Neuronal stem cell (in vitro differentiated cells): ENCODE measurements around the gene PLEKHA8.

Experiments used
- DNase-seq: peaks from one replicate; pipeline ENCODE4 v3.0.0-alpha.2; 2013; ENCODE audit warnings: low spot score
- H2AFZ ChIP-seq: one replicate; pipeline ENCODE4 v1.6.1; 2013; ENCODE audit warnings: mild to moderate bottlenecking, low read length, inconsistent platforms
- H2AK5ac ChIP-seq: 2 replicates; pipeline ENCODE4 v1.6.1; 2013; ENCODE audit warnings: low read depth, mild to moderate bottlenecking, inconsistent platforms, low read length, moderate library complexity, mixed read lengths
- H2BK120ac ChIP-seq: 2 replicates; pipeline ENCODE4 v1.6.1; 2013; ENCODE audit warnings: low read depth, mild to moderate bottlenecking, inconsistent platforms, low read length, moderate library complexity, mixed read lengths
- H2BK12ac ChIP-seq: one replicate; pipeline ENCODE4 v1.6.1; 2013; ENCODE audit warnings: low read length, inconsistent platforms
- H2BK15ac ChIP-seq: 2 replicates; pipeline ENCODE4 v1.6.1; 2013; ENCODE audit warnings: mild to moderate bottlenecking, low read length, inconsistent platforms, mixed read lengths
- H2BK5ac ChIP-seq: one replicate; pipeline ENCODE4 v1.6.1; 2013; ENCODE audit warnings: inconsistent platforms, mild to moderate bottlenecking, low read length, moderate library complexity
- H3K14ac ChIP-seq: one replicate; pipeline ENCODE4 v1.6.1; 2013; ENCODE audit warnings: low read length, inconsistent platforms
- H3K18ac ChIP-seq: 2 replicates; pipeline ENCODE4 v1.6.1; 2013; ENCODE audit warnings: low read length, inconsistent platforms
- H3K23ac ChIP-seq: 2 replicates; pipeline ENCODE4 v1.6.1; 2013; ENCODE audit warnings: low read depth, mild to moderate bottlenecking, mixed read lengths, low read length, inconsistent platforms; ENCODE audit not compliant: poor library complexity
- H3K27ac ChIP-seq: replicated peaks from 3 replicates; pipeline ENCODE4 v1.5.1; 2013; ENCODE audit warnings: low read length, inconsistent platforms
- H3K27me3 ChIP-seq, 3 experiments: 2 replicates each; pipeline ENCODE4 v1.6.1; 2013; ENCODE audit warnings: low read length in 3 of 3, mild to moderate bottlenecking in 2 of 3, inconsistent platforms in 1 of 3, low read depth in 1 of 3, mixed read lengths in 1 of 3, moderate library complexity in 1 of 3; ENCODE audit not compliant: control insufficient read depth in 3 of 3, insufficient read depth in 3 of 3
- H3K36me3 ChIP-seq, 2 donors: replicated peaks in 1 of 2; 2 replicates each; pipeline ENCODE4 v1.6.1; 2013; ENCODE audit warnings: low read length in 2 of 2; ENCODE audit not compliant: control insufficient read depth in 2 of 2, insufficient read depth in 2 of 2
- H3K4ac ChIP-seq: 2 replicates; pipeline ENCODE4 v1.6.1; 2013; ENCODE audit warnings: inconsistent platforms, mild to moderate bottlenecking, low read length, moderate library complexity
- H3K4me1 ChIP-seq, 2 donors: 1 replicate in 1 of 2; 2 replicates in 1 of 2; pipeline ENCODE4 v1.6.1; 2013; ENCODE audit warnings: low read length in 2 of 2, low read depth in 1 of 2; ENCODE audit not compliant: control insufficient read depth in 2 of 2, insufficient read depth in 1 of 2
- H3K4me2 ChIP-seq: one replicate; pipeline ENCODE4 v1.6.1; 2013; ENCODE audit warnings: mild to moderate bottlenecking, low read length, inconsistent platforms; ENCODE audit not compliant: insufficient read depth, poor library complexity, severe bottlenecking
- H3K4me3 ChIP-seq, 2 donors: 2 replicates each; pipeline ENCODE4 v1.5.1; 2013; ENCODE audit warnings: low read length in 2 of 2, mild to moderate bottlenecking in 2 of 2, inconsistent platforms in 1 of 2, moderate library complexity in 1 of 2
- H3K79me1 ChIP-seq: one replicate; pipeline ENCODE4 v1.6.1; 2013; ENCODE audit warnings: low read depth, mild to moderate bottlenecking, inconsistent platforms, low read length, moderate library complexity
- H3K9ac ChIP-seq: one replicate; pipeline ENCODE4 v1.6.1; 2013; ENCODE audit warnings: mild to moderate bottlenecking, low read depth, low read length, inconsistent platforms; ENCODE audit not compliant: poor library complexity
- H3K9me3 ChIP-seq, 2 donors: replicated peaks in 1 of 2; 2 replicates each; pipeline versions ENCODE3 to v1.6.1; 2013; ENCODE audit warnings: low read length in 2 of 2, mild to moderate bottlenecking in 2 of 2, inconsistent platforms in 1 of 2, low read depth in 1 of 2, mixed read lengths in 1 of 2, moderate library complexity in 1 of 2; ENCODE audit not compliant: control insufficient read depth in 2 of 2, insufficient read depth in 1 of 2
- H4K8ac ChIP-seq: one replicate; pipeline ENCODE4 v1.6.1; 2013; ENCODE audit warnings: low read depth, mild to moderate bottlenecking, inconsistent platforms, low read length, moderate library complexity
- H4K91ac ChIP-seq: one replicate; pipeline ENCODE4 v1.6.1; 2013; ENCODE audit warnings: low read length, low read depth, mild to moderate bottlenecking, inconsistent platforms; ENCODE audit not compliant: poor library complexity
- WGBS, 2 donors: extraction: QIAGEN DNeasy Blood & Tissue Kit; methylation state at CpG; one replicate each; pipeline ENCODE4 v1.1.7; 2013; ENCODE audit warnings: missing lambda C conversion rate in 2 of 2, mixed read lengths in 1 of 2; ENCODE audit not compliant: insufficient read length in 2 of 2, insufficient replicate concordance in 1 of 2; ENCODE audit errors: extremely low coverage in 2 of 2; 5-methylcytosine and 5-hydroxymethylcytosine counted together

PLEKHA8 gene

DNA sequence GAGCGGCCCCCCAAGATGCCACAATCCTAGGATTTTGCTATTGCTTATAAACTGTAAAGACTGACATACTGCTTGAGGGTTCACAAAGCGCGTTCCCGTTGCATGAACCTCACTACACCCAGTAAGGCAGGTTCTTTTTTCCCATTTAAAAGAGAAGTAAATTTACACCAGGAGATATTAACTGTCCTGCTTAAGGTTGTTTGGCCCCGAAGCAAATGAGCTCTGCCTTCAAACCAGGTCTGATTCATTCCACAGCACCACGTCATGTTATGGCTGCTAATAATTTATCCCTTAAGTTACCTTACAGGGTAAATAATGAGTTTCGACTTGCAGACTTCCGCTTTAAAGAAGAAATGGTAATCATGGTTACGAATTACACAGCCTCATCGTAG is 1.2 kb upstream of the PLEKHA8 start:
- whole genome bisulfite sequencing, 2 donors = no CpG with 5 or more reads among the region's 10 CpGs
- H3K18ac ChIP-seq = no peak overlapping the region
- H2BK15ac ChIP-seq = no peak overlapping the region
- no peaks in the 10 kb centered on the region for H3K27me3 ChIP-seq
- peaks cover 11 to 13% of the 10 kb centered on the region in 2 donors for H3K4me1 ChIP-seq
- no peak overlapping the region for H3K4ac ChIP-seq
- H4K8ac ChIP-seq = no peak overlapping the region
- no peak overlapping the region for H2BK12ac ChIP-seq
- no peak overlapping the region for H3K23ac ChIP-seq
- H3K79me1 ChIP-seq = peaks cover 5% of the 10 kb centered on the region
- H4K91ac ChIP-seq = no peak overlapping the region
- no peak for DNase-seq
- H3K36me3 ChIP-seq = no peaks in the 10 kb centered on the region
- no peak overlapping the region for H2AK5ac ChIP-seq
- no peaks in the 10 kb centered on the region for H3K9me3 ChIP-seq
- H3K14ac ChIP-seq = no peak overlapping the region
- peak overlapping the region; percentile 71 to 73 for H3K4me3 ChIP-seq
- no peak overlapping the region for H2BK5ac ChIP-seq
- H2BK120ac ChIP-seq = no peak overlapping the region
- H2AFZ ChIP-seq = peak overlapping the region; percentile 92
- H3K9ac ChIP-seq = no peak overlapping the region
- H3K4me2 ChIP-seq = peak overlapping the region; percentile 85
- no peak overlapping the region for H3K27ac ChIP-seq

DNA sequence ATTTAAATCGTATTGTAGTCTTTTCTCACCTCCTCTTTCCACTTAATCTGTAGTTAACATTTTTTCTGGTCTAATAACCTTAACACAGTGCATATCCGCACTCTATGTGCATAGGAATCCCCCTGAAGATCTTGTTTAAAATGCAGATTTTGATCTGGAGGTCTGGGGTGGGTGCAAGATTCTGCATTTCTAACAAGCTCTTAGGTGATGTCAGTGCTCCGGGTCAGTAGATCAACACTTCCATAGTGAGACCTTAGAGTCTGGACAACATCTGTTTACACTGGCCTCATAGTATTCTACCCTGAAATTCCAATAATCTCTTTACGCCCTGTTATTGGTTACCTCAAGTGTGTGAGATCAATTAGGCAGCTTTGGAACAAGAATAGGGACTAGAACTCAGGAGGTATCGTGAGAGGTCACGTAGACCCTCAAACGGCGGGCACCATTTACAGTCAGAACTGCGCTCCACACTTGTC is 434 bp upstream of the PLEKHA8 start:
- no peak for DNase-seq
- Histone ChIP-seq H2BK12ac (no peak overlapping the region), H3K14ac (no peak overlapping the region), H3K23ac (no peak overlapping the region), H3K27me3 (no peaks in the 10 kb centered on the region), H3K4ac (no peak overlapping the region), H3K27ac (no peak overlapping the region), H3K18ac (no peak overlapping the region), H3K9ac (peak overlapping the region; percentile 45), H2AFZ (peak overlapping the region; percentile 92), H4K8ac (no peak overlapping the region), H3K4me2 (peak overlapping the region; percentile 67), H3K79me1 (peaks cover 9% of the 10 kb centered on the region), H2BK5ac (no peak overlapping the region), H2BK120ac (no peak overlapping the region), H3K9me3 (no peaks in the 10 kb centered on the region), H4K91ac (no peak overlapping the region), H3K4me3 (peak overlapping the region; percentile 71 to 73), H2AK5ac (no peak overlapping the region), H3K36me3 (peaks cover 0 to 3% of the 10 kb centered on the region in 2 donors), H2BK15ac (no peak overlapping the region), H3K4me1 (peaks cover 11 to 13% of the 10 kb centered on the region in 2 donors)
- WGBS, 2 donors = no CpG with 5 or more reads among the region's 9 CpGs

DNA sequence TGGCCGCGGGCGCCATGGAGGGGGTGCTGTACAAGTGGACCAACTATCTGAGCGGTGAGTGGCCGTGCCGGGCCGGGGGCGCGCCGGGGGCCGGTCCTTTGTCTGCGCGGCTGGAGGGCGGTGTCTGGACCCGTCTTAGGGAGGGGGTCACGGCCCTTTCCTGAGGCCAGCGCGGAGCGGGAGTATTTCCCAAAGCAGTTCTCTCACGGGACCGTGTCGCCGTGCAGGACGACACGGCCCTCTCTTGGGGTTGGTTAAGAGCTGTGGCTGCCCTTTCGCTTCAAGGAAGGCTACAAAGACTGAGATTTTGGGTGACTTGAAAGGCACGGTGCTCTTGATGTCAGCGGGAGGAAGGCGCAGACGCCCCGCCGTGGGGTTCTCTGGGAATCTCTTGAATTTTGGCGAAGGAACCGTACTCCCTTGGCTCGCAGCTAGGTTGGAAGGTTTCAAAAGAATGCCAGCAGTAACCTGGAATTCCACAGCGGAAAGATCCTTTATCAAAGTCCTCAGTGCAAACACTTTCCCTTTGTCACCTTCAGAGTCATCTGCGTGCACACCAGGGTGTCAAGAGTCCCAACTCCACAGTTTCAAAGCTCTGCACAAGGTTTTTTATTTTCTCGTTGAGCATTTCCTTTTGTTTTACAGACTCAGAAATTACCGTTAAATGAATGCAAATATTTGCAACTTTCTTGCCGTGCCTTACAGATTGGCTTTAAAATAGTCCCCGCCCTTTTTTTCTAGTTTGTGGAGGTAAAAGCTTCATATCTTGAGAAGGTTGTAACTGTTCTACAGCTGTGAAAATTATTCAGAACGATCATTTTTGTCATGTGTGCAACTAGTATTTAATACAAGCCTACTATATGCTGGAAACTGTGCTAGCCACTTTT is 780 bp downstream of the PLEKHA8 start:
- Histone ChIP-seq H3K79me1 (peaks cover 9% of the 10 kb centered on the region), H3K27me3 (no peaks in the 10 kb centered on the region), H3K4me2 (peak overlapping the region; percentile 65), H3K4me3 (peak overlapping the region; percentile 71 to 86), H2AFZ (peak overlapping the region; percentile 92), H3K36me3 (peaks cover 0 to 13% of the 10 kb centered on the region in 2 donors), H2BK15ac (peak overlapping the region; percentile 72), H3K23ac (peak overlapping the region; percentile 22), H4K91ac (no peak overlapping the region), H3K4me1 (peaks cover 11 to 13% of the 10 kb centered on the region in 2 donors), H2BK120ac (no peak overlapping the region), H4K8ac (no peak overlapping the region), H3K9ac (peak overlapping the region; percentile 94), H2AK5ac (no peak overlapping the region), H3K9me3 (no peaks in the 10 kb centered on the region), H3K27ac (peak overlapping the region; percentile 86), H3K18ac (peak overlapping the region; percentile 95), H3K4ac (no peak overlapping the region), H2BK12ac (no peak overlapping the region), H2BK5ac (peak overlapping the region; percentile 78), H3K14ac (peak overlapping the region; percentile 65)
- DNase-seq = no peak
- WGBS, 2 donors = no CpG with 5 or more reads among the region's 42 CpGs

DNA sequence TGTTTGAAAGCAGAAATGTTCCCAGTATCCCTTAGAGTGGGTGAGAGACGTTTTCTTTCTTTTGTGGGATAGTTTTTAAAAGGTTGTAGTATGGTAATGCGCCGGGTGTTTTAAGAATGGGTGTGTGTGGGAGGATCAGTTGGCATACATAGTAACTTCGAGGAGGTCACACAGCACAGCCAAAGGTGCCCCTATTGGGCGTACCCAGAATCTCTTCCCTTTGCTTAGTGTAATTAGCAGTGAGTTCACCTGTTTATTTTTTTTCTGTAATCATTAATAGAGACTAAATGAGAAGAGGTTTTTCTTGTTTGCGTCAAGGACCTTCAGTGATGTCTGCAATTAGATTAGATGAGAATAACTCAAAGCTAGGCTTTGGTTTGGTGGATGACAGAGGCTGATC is 1.5 kb downstream of the PLEKHA8 start:
- peaks cover 9% of the 10 kb centered on the region for H3K79me1 ChIP-seq
- no peak overlapping the region for H4K8ac ChIP-seq
- no peak overlapping the region for H3K14ac ChIP-seq
- no peak overlapping the region for H2BK15ac ChIP-seq
- DNase-seq = no peak
- no peak overlapping the region for H2BK120ac ChIP-seq
- no peak overlapping the region for H4K91ac ChIP-seq
- H3K23ac ChIP-seq = no peak overlapping the region
- no peak overlapping the region for H2AFZ ChIP-seq
- no peak overlapping the region for H2AK5ac ChIP-seq
- peak overlapping the region; percentile 21 for H3K4me2 ChIP-seq
- H3K4me1 ChIP-seq = peaks cover 11 to 13% of the 10 kb centered on the region in 2 donors
- H2BK12ac ChIP-seq = no peak overlapping the region
- H3K4me3 ChIP-seq = peak overlapping the region in 1 of 2 donors; percentile 71
- no peak overlapping the region for H2BK5ac ChIP-seq
- no peak overlapping the region for H3K9ac ChIP-seq
- no peak overlapping the region for H3K18ac ChIP-seq
- no peak overlapping the region for H3K27ac ChIP-seq
- H3K9me3 ChIP-seq = no peaks in the 10 kb centered on the region
- H3K4ac ChIP-seq = no peak overlapping the region
- no peaks in the 10 kb centered on the region for H3K27me3 ChIP-seq
- peaks cover 0 to 20% of the 10 kb centered on the region in 2 donors for H3K36me3 ChIP-seq
- no CpG with 5 or more reads among the region's 6 CpGs for WGBS, 2 donors
